CD8-positive, alpha-beta memory T cell (primary cell): Measurements from ENCODE around the gene ZMYND8. TPM values are rescaled to one million over a fixed set of nuclear protein-coding genes. Genes with fewer than 3 reads are reported as not detected.

Experiments
- CTCF ChIA-PET: fragments of 350-600 bp; sonication (Branson Sonifier 250); formaldehyde crosslinking; loops from one replicate; lab custom pipeline; 2021; ENCODE audit warnings: antibody characterized with exemption; lab: Charles Lee
- POLR2A ChIA-PET: fragments of 350-600 bp; sonication (Branson Sonifier 250); formaldehyde crosslinking; loops from one replicate; lab custom pipeline; 2021; ENCODE audit warnings: antibody characterized with exemption; lab: Charles Lee
- DNase-seq, 5 donors: peaks; one replicate each; pipeline versions ENCODE4 v3.0.0 to v3.0.0-alpha.2; 2020 to 2022; ENCODE audit warnings: mixed read lengths in 1 of 5
- H3K27ac ChIP-seq: one replicate; pipeline ENCODE4 v1.7.0; 2013; ENCODE audit warnings: low read depth, mild to moderate bottlenecking, low read length, moderate library complexity
- H3K27me3 ChIP-seq: 2 replicates; pipeline ENCODE4 v1.7.0; 2013; ENCODE audit warnings: low read length, mild to moderate bottlenecking; ENCODE audit not compliant: insufficient read depth, poor library complexity, severe bottlenecking
- H3K36me3 ChIP-seq: 2 replicates; pipeline ENCODE4 v1.7.0; 2013; ENCODE audit warnings: mild to moderate bottlenecking, low read length, moderate library complexity; ENCODE audit not compliant: insufficient read depth
- H3K4me1 ChIP-seq: 2 replicates; pipeline ENCODE4 v1.7.0; 2013; ENCODE audit warnings: mild to moderate bottlenecking, low read length, moderate library complexity; ENCODE audit not compliant: insufficient read depth
- H3K4me3 ChIP-seq: 2 replicates; pipeline ENCODE4 v1.7.0; 2013; ENCODE audit warnings: mild to moderate bottlenecking, low read length
- H3K9me3 ChIP-seq: 2 replicates; pipeline ENCODE4 v1.7.0; 2013; ENCODE audit warnings: mild to moderate bottlenecking, low read length
- H3K27ac Mint-ChIP-seq, 8 donors: one replicate each; pipeline ENCODE4 v1.8.0; 2020 to 2021; ENCODE audit warnings: mixed read lengths in 8 of 8, mild to moderate bottlenecking in 6 of 8, inconsistent platforms in 3 of 8, moderate library complexity in 3 of 8
- H3K27me3 Mint-ChIP-seq, 2 donors: one replicate each; pipeline ENCODE4 v1.8.0; 2020 to 2021; ENCODE audit warnings: mixed read lengths in 2 of 2, mild to moderate bottlenecking in 1 of 2, moderate library complexity in 1 of 2
- H3K36me3 Mint-ChIP-seq, 3 donors: one replicate each; pipeline ENCODE4 v1.8.0; 2020 to 2021; ENCODE audit warnings: mixed read lengths in 3 of 3, inconsistent platforms in 1 of 3, mild to moderate bottlenecking in 1 of 3
- H3K4me1 Mint-ChIP-seq, 3 donors: one replicate each; pipeline ENCODE4 v1.8.0; 2020 to 2021; ENCODE audit warnings: mixed read lengths in 3 of 3, inconsistent platforms in 1 of 3, mild to moderate bottlenecking in 1 of 3
- H3K4me3 Mint-ChIP-seq, 7 donors: one replicate each; pipeline ENCODE4 v1.8.0; 2020 to 2021; ENCODE audit warnings: mixed read lengths in 7 of 7, mild to moderate bottlenecking in 6 of 7, moderate library complexity in 4 of 7, inconsistent platforms in 2 of 7
- H3K9me3 Mint-ChIP-seq, 5 donors: one replicate each; pipeline ENCODE4 v1.8.0; 2020 to 2022; ENCODE audit warnings: mixed read lengths in 5 of 5, mild to moderate bottlenecking in 3 of 5, moderate library complexity in 2 of 5, inconsistent platforms in 1 of 5
- polyA plus RNA-seq: library from polyadenylated mRNA; unstranded; fragments of 300-500 nt; fragmentation: Illumina TruSeq; gene quantifications from one replicate; pipeline ENCODE4 v1.2.3, GENCODE V29; 2021
- total RNA-seq, 2 experiments: library from RNA; stranded (reverse); gene quantifications; one replicate each; pipeline ENCODE4 v1.2.3, GENCODE V29; 2021

ZMYND8 gene
- total and polyA plus RNA-seq, 3 experiments from 2014 or later, result 20.9 to 30.7 (median 25.8) TPM

DNA sequence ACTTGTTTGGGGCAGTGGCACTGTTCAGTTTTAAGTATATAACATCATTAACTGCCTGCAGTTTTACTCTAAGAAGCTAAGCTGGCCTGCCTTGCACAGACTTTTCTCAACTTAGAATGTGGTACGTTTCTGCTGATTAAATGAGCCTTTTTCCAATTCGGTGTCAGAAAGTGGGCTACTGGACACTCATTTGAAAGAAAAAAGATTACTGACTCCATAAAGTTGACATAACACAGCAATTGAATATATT, 2.1 kb downstream of the ZMYND8 start:
- H3K4me1 ChIP-seq, result peaks cover 90% of the 10 kb centered on the region
- no peaks in the 10 kb centered on the region for H3K27me3 ChIP-seq
- CTCF ChIA-PET, result interaction anchor here (1.5 to 3.2 kb wide), 2 partner anchors 30 to 84 kb away, joined by 3 to 13 read pairs; no protein-coding TSS in a partner anchor
- no peaks in the 10 kb centered on the region for H3K9me3 Mint-ChIP-seq
- peaks cover 5 to 40% (median 22%) of the 10 kb centered on the region in 3 donors for H3K4me1 Mint-ChIP-seq
- peak overlapping the region in 7 of 8 donors; percentile 58 to 99 (median 96) for H3K27ac Mint-ChIP-seq
- H3K27ac ChIP-seq, result peak overlapping the region; percentile 89
- H3K27me3 Mint-ChIP-seq, result no peaks in the 10 kb centered on the region
- POLR2A ChIA-PET, result no interaction called here
- peaks cover 3 to 23% (median 8%) of the 10 kb centered on the region in 3 donors for H3K36me3 Mint-ChIP-seq
- DNase-seq, result no peak
- peak overlapping the region; percentile 68 for H3K4me3 ChIP-seq
- no peaks in the 10 kb centered on the region for H3K9me3 ChIP-seq
- H3K4me3 Mint-ChIP-seq, result peak overlapping the region in 6 of 7 donors; percentile 85 to 97 (median 94)
- no peaks in the 10 kb centered on the region for H3K36me3 ChIP-seq

GRCh38 chr20:47353692-47354463, 2.6 kb downstream of the ZMYND8 start:
- peaks cover 3 to 23% (median 8%) of the 10 kb centered on the region in 3 donors for H3K36me3 Mint-ChIP-seq
- CTCF ChIA-PET, result interaction anchor here (0.8 to 3.2 kb wide), 3 partner anchors 30 to 83 kb away, joined by 3 to 13 read pairs (median 3); no protein-coding TSS in a partner anchor
- H3K4me1 ChIP-seq, result peaks cover 90% of the 10 kb centered on the region
- DNase-seq, result no peak
- no peaks in the 10 kb centered on the region for H3K36me3 ChIP-seq
- peaks cover 0 to 40% (median 22%) of the 10 kb centered on the region in 3 donors for H3K4me1 Mint-ChIP-seq
- no peaks in the 10 kb centered on the region for H3K27me3 Mint-ChIP-seq
- H3K4me3 ChIP-seq, result peak overlapping the region; percentile 68
- H3K27ac ChIP-seq, result peak overlapping the region; percentile 89
- H3K27me3 ChIP-seq, result no peaks in the 10 kb centered on the region
- no peaks in the 10 kb centered on the region for H3K9me3 Mint-ChIP-seq
- H3K4me3 Mint-ChIP-seq, result peak overlapping the region in 6 of 7 donors; percentile 85 to 97 (median 94)
- peak overlapping the region in 6 of 8 donors; percentile 35 to 96 (median 62) for H3K27ac Mint-ChIP-seq
- POLR2A ChIA-PET, result interaction anchor here (0.6 kb wide), 1 partner anchor 107 kb away, joined by 3 read pairs; no protein-coding TSS in a partner anchor
- no peaks in the 10 kb centered on the region for H3K9me3 ChIP-seq

DNA sequence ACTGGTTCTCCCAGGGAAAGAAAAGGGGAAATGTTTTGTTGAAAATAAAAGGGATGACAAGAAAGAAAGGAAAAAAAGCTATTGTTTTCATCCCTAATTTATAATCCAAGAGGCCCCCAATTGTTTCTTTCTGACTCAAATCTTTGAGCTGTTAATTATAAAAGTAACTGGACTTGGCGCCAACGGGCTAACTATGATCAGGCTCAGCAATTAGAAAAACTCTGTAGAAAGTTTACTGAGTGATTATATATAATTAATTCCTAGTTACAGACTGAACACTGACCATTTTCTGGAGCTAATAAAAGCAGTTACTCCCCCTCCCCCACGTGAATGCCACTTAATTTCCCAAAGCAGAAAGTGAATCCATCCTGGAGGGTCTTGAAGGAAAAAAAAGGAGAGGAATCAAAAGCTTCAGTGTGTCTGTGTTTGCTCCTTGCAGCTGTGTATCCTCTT, 3.2 kb downstream of the ZMYND8 start:
- peak overlapping the region; percentile 68 for H3K4me3 ChIP-seq
- no peak for DNase-seq
- no peaks in the 10 kb centered on the region for H3K27me3 ChIP-seq
- no peaks in the 10 kb centered on the region for H3K9me3 ChIP-seq
- H3K27ac ChIP-seq, result peak overlapping the region; percentile 89
- peaks cover 89% of the 10 kb centered on the region for H3K4me1 ChIP-seq
- Mint-ChIP-seq H3K4me1 (peaks cover 0 to 39% (median 21%) of the 10 kb centered on the region in 3 donors), H3K27me3 (no peaks in the 10 kb centered on the region), H3K27ac (peak overlapping the region in 4 of 8 donors; percentile 17 to 73 (median 50)), H3K9me3 (no peaks in the 10 kb centered on the region), H3K36me3 (peaks cover 3 to 23% (median 8%) of the 10 kb centered on the region in 3 donors), H3K4me3 (peak overlapping the region in 5 of 7 donors; percentile 24 to 97 (median 91))
- ChIA-PET CTCF (interaction anchor here (0.8 to 3.2 kb wide), 2 partner anchors 31 to 80 kb away, joined by 3 to 13 read pairs; no protein-coding TSS in a partner anchor), POLR2A (interaction anchor here (0.6 kb wide), 1 partner anchor 107 kb away, joined by 3 read pairs; no protein-coding TSS in a partner anchor)
- H3K36me3 ChIP-seq, result no peaks in the 10 kb centered on the region

DNA sequence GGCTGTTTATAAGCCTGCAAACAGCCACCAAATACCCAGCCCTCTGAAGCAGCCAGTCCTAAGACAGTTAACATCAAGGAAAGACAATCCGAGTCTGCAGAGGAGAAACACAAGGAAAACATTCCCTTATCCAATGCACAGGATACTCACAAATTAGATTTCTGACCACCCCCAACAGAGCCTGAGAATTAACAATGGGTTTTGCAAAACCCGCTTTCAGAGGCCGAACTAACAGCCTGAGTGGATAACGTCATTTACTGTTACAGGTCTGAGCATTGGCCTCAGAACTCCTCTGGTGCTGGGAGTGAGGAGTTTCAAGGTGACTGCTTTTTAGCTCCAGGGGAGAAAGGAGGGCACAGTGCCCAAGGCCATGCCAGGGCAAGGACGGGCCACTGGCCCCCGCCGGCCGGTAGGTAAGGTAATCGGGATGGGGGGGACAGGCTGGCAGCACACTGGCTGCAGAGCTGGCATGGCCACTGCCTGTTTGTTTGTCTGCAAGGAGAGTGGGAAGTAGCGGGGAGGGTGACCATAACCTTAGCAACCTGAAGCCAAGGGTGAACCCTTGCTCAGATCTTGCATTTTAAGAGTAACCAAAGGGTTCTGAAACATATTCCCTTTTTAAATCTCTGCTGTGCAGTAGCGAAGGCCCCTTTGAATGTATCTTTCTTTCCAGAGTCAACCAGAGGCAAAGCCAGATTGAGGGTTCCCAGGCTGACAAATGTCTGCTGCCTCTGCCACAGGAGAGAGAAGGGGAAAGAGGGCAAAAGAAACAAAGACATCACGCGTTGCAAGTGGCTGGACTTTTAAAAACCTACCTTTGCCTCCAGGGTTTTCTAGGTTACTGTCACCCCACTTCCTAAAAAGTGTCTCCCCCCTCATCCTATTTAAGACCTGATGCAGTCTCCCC, 3.9 kb downstream of the ZMYND8 start:
- Histone ChIP-seq H3K36me3 (peaks cover 4% of the 10 kb centered on the region), H3K4me1 (peaks cover 90% of the 10 kb centered on the region), H3K27ac (peak overlapping the region; percentile 89), H3K27me3 (no peaks in the 10 kb centered on the region), H3K9me3 (no peaks in the 10 kb centered on the region), H3K4me3 (peak overlapping the region; percentile 31)
- DNase-seq, result no peak
- CTCF ChIA-PET, result interaction anchor here (1.0 to 3.2 kb wide), 2 partner anchors 14 to 31 kb away, joined by 3 to 13 read pairs; no protein-coding TSS in a partner anchor
- peaks cover 0 to 37% (median 18%) of the 10 kb centered on the region in 3 donors for H3K4me1 Mint-ChIP-seq
- no peaks in the 10 kb centered on the region for H3K9me3 Mint-ChIP-seq
- no peaks in the 10 kb centered on the region for H3K27me3 Mint-ChIP-seq
- H3K4me3 Mint-ChIP-seq, result peak overlapping the region in 6 of 7 donors; percentile 12 to 73 (median 56)
- peak overlapping the region in 5 of 8 donors; percentile 17 to 73 (median 66) for H3K27ac Mint-ChIP-seq
- peaks cover 3 to 23% (median 11%) of the 10 kb centered on the region in 3 donors for H3K36me3 Mint-ChIP-seq
- POLR2A ChIA-PET, result interaction anchor here (1.1 kb wide), 1 partner anchor 31 kb away, joined by 6 read pairs; no protein-coding TSS in a partner anchor

- Mint-ChIP-seq H3K9me3 (no peaks in the 10 kb centered on the region), H3K36me3 (peaks cover 3 to 23% (median 13%) of the 10 kb centered on the region in 3 donors), H3K4me1 (peaks cover 0 to 32% (median 18%) of the 10 kb centered on the region in 3 donors), H3K27me3 (no peaks in the 10 kb centered on the region), H3K4me3 (peak overlapping the region in 4 of 7 donors; percentile 26 to 73 (median 60)), H3K27ac (peak overlapping the region in 4 of 8 donors; percentile 64 to 77 (median 68))
- H3K9me3 ChIP-seq, result no peaks in the 10 kb centered on the region
- peak overlapping the region; percentile 31 for H3K4me3 ChIP-seq
- no peak for DNase-seq
- H3K27me3 ChIP-seq, result no peaks in the 10 kb centered on the region
- ChIA-PET CTCF (interaction anchor here (1.0 to 3.2 kb wide), 2 partner anchors 13 to 32 kb away, joined by 3 to 13 read pairs; no protein-coding TSS in a partner anchor), POLR2A (interaction anchor here (0.5 to 1.1 kb wide), 3 partner anchors 13 to 32 kb away, joined by 3 to 6 read pairs (median 6); no protein-coding TSS in a partner anchor)
- peaks cover 88% of the 10 kb centered on the region for H3K4me1 ChIP-seq
- peaks cover 4% of the 10 kb centered on the region for H3K36me3 ChIP-seq
- peak overlapping the region; percentile 89 for H3K27ac ChIP-seq
Measured at GRCh38 chr20:47351643-47352331, 4.7 kb downstream of the ZMYND8 start.

GRCh38 chr20:47350691-47351545, 5.6 kb downstream of the ZMYND8 start:
- H3K4me1 Mint-ChIP-seq, result peaks cover 0 to 31% (median 21%) of the 10 kb centered on the region in 3 donors
- ChIA-PET POLR2A (interaction anchor here (0.5 to 1.2 kb wide), 3 partner anchors 26 to 64 kb away, joined by 3 to 6 read pairs (median 6); no protein-coding TSS in a partner anchor), CTCF (interaction anchor here (1.0 to 1.7 kb wide), 2 partner anchors 12 to 33 kb away, joined by 3 to 8 read pairs; no protein-coding TSS in a partner anchor)
- peak overlapping the region in 3 of 8 donors; percentile 43 to 64 (median 61) for H3K27ac Mint-ChIP-seq
- no peaks in the 10 kb centered on the region for H3K9me3 Mint-ChIP-seq
- Histone ChIP-seq H3K9me3 (no peaks in the 10 kb centered on the region), H3K36me3 (peaks cover 4% of the 10 kb centered on the region), H3K27me3 (no peaks in the 10 kb centered on the region), H3K27ac (peak overlapping the region; percentile 89), H3K4me3 (peak overlapping the region; percentile 0), H3K4me1 (peaks cover 92% of the 10 kb centered on the region)
- H3K4me3 Mint-ChIP-seq, result peak overlapping the region in 2 of 7 donors; percentile 0 to 73
- no peaks in the 10 kb centered on the region for H3K27me3 Mint-ChIP-seq
- DNase-seq, result no peak
- peaks cover 3 to 22% (median 13%) of the 10 kb centered on the region in 3 donors for H3K36me3 Mint-ChIP-seq
